HepG2 (cell line): ENCODE data around the gene SERPINF2. TPM values are rescaled to one million over a fixed set of nuclear protein-coding genes. Genes with fewer than 3 reads are reported as not detected.
A peak's percentile ranks its signal among the peaks of the same experiment; 100 is the strongest.

ENCODE experiments used
- HMGA1 ChIP-seq: sonication (generic); formaldehyde crosslinking; conservative IDR thresholded peaks from 2 replicates; pipeline ENCODE4 v1.4.0; 2020; ENCODE audit warnings: missing genetic modification reagents
- MBD4 ChIP-seq: IDR thresholded peaks from 2 replicates; pipeline ENCODE4 v1.6.1; 2012; ENCODE audit warnings: low read length, inconsistent platforms, borderline replicate concordance
- POLR2G ChIP-seq: fragments of 200-400 bp; formaldehyde crosslinking; IDR thresholded peaks from 2 replicates; pipeline ENCODE4 v1.6.1; 2018; ENCODE audit warnings: mild to moderate bottlenecking, low read depth, low read length, moderate library complexity
- RARA ChIP-seq: IDR thresholded peaks from 2 replicates; pipeline ENCODE4 v1.6.1; 2016; ENCODE audit warnings: missing genetic modification reagents, missing compliant biosample characterization
- SIN3B ChIP-seq: fragments of 150-350 bp; IDR thresholded peaks from 2 replicates; pipeline ENCODE4 v1.6.1; 2014; ENCODE audit warnings: low read length
- SKIL ChIP-seq: sonication (generic); formaldehyde crosslinking; IDR thresholded peaks from 2 replicates; pipeline ENCODE4 v1.8.0; 2022; ENCODE audit warnings: missing genetic modification reagents, mild to moderate bottlenecking, moderate library complexity, borderline replicate concordance
- SMC3 ChIP-seq: IDR thresholded peaks from 2 replicates; pipeline ENCODE4 v1.6.1; 2011; ENCODE audit warnings: low read length, improper control_type of control experiment
- SRSF1 ChIP-seq: fragments of 200-400 bp; formaldehyde crosslinking; optimal IDR thresholded peaks from 2 replicates; pipeline ENCODE3; 2017; ENCODE audit warnings: mild to moderate bottlenecking, low read depth, low read length, moderate library complexity
- TERF1 ChIP-seq: sonication (generic); formaldehyde crosslinking; IDR thresholded peaks from 2 replicates; pipeline ENCODE4 v1.8.0; 2022; ENCODE audit warnings: mild to moderate bottlenecking, missing genetic modification reagents, moderate library complexity
- U2AF2 ChIP-seq: fragments of 200-400 bp; formaldehyde crosslinking; IDR thresholded peaks from 2 replicates; pipeline ENCODE4 v1.6.1; 2017; ENCODE audit warnings: low read depth, mild to moderate bottlenecking, low read length
- ZBTB44 ChIP-seq: sonication (generic); formaldehyde crosslinking; IDR thresholded peaks from 2 replicates; pipeline ENCODE4 v1.4.0; 2020; ENCODE audit warnings: missing genetic modification reagents
- ZBTB49 ChIP-seq: sonication (generic); formaldehyde crosslinking; IDR thresholded peaks from 2 replicates; pipeline ENCODE4 v1.4.0; 2020; ENCODE audit warnings: missing genetic modification reagents, borderline replicate concordance
- ZNF225 ChIP-seq: sonication (generic); formaldehyde crosslinking; IDR thresholded peaks from 2 replicates; pipeline ENCODE4 v1.4.0; 2020; ENCODE audit warnings: mild to moderate bottlenecking, missing genetic modification reagents
- ZNF274 ChIP-seq: sonication (generic); formaldehyde crosslinking; IDR thresholded peaks from 2 replicates; pipeline ENCODE4 v1.5.1; 2020; ENCODE audit warnings: mild to moderate bottlenecking, missing genetic modification reagents
- ZNF430 ChIP-seq: sonication (generic); formaldehyde crosslinking; IDR thresholded peaks from 2 replicates; pipeline ENCODE4 v1.9.0; 2021; ENCODE audit warnings: mild to moderate bottlenecking, missing genetic modification reagents
- ZNF646 ChIP-seq: sonication (generic); formaldehyde crosslinking; IDR thresholded peaks from 2 replicates; pipeline ENCODE4 v1.9.0; 2021; ENCODE audit warnings: mild to moderate bottlenecking, missing genetic modification reagents
- polyA plus RNA-seq, 8 experiments: library from polyadenylated mRNA; depleted of rRNA in 3 of 8; stranded (reverse) in 7 of 8; unstranded in 1 of 8; fragments of >200 nt; fragmentation: Illumina TruSeq in 4 of 8; extraction: Trizol in 4 of 8; gene quantifications; 2 replicates each; pipeline versions ENCODE4 v1.2.1 to v1.2.3, GENCODE V29; 2011 to 2016; ENCODE audit warnings: low read depth in 4 of 8, missing spikeins in 1 of 8, mixed read lengths in 1 of 8; ENCODE audit not compliant: insufficient read depth in 1 of 8
- total RNA-seq, 5 experiments: library from RNA; depleted of rRNA; stranded (reverse); fragments of >200 nt; fragmentation: Illumina TruSeq; extraction: Trizol; gene quantifications; 2 replicates each; pipeline ENCODE4 v1.2.3, GENCODE V29; 2016; ENCODE audit warnings: low read depth in 1 of 5

SERPINF2 gene
- total and polyA plus RNA-seq, 2 of the 13 experiments (the other 11 are each of a cell fraction or from before 2014, with no cell fraction given) = 309 to 548 TPM

GRCh38 chr17:1714427-1714979 is 28.2 kb upstream of the SERPINF2 start (continued):
- TF ChIP-seq RARA (CRISPR knock-in tag) (peak; percentile 84), SMC3 (no peak), SKIL (CRISPR knock-in tag) (peak; percentile 93), MBD4 (no peak), U2AF2 (no peak), POLR2G (0 out of 2 replicates have a peak, but pooled peaks have one; percentile 40), SRSF1 (no peak), ZNF274 (CRISPR knock-in tag) (no peak), ZNF225 (CRISPR knock-in tag) (no peak; the same call in 1 of the 2 replicates), SIN3B (no peak), ZNF430 (CRISPR knock-in tag) (peak; percentile 56; the same call in 1 of the 2 replicates), ZNF646 (CRISPR knock-in tag) (no peak), TERF1 (no peak), HMGA1 (CRISPR knock-in tag) (no peak), ZBTB49 (no peak), ZBTB44 (CRISPR knock-in tag) (no peak)
